IPS-18c (cell line): ENCODE results near the gene FUT7.

Source experiments
- H3K4me3 ChIP-seq: 2 replicates; pipeline ENCODE4 v1.7.0; 2013; ENCODE audit warnings: low read depth, mild to moderate bottlenecking, low read length, moderate library complexity; ENCODE audit not compliant: insufficient read depth
- H3K9me3 ChIP-seq: one replicate; pipeline ENCODE4 v1.6.1; 2013; ENCODE audit warnings: mild to moderate bottlenecking, low read length, moderate library complexity; ENCODE audit not compliant: control insufficient read depth, insufficient read depth

Gene FUT7, protein sequence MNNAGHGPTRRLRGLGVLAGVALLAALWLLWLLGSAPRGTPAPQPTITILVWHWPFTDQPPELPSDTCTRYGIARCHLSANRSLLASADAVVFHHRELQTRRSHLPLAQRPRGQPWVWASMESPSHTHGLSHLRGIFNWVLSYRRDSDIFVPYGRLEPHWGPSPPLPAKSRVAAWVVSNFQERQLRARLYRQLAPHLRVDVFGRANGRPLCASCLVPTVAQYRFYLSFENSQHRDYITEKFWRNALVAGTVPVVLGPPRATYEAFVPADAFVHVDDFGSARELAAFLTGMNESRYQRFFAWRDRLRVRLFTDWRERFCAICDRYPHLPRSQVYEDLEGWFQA

DNA sequence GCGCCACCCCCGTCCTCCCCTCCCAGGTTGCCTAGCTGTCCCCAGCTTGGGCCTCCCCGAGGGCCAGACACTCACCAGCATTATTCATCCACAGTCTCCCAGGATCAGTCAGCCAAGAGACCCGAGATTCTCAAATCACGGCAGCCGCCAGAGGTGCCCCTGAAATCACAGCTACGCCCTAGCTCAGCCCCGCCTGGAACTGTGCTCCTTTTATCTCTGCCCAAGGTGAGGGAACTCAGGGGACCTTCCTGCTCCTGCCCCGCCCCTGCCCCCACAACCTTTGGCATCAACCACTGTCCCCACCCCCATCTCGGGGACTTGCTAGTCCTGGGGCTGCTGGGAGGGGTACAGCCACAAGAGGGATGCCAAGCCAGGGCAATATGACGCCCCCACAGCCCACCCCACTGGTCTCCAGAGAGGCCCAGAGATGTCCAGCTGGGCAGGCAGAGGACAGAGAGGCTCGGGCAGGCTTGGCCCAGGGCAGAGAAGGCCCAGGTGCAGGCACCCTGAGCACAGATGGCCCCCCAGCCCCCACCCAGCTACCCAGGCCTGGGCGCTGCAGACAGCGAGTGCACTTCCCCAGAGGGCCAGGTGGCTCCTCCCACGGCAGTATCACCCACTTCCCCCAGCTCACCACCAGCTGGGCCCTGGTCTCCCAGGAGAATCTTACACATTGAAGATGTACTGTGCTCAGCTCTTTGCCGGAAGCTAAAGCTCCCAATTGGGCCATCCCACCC, at the start of gene FUT7:
Gene FUT7 (minus strand): TSS at position 185 of the 737 bp plus-strand sequence. CDS start 97 bp downstream, at position 88.
- no peaks in the 10 kb centered on the region for H3K9me3 ChIP-seq
- H3K4me3 ChIP-seq: no peak within 1 kb of the TSS

DNA sequence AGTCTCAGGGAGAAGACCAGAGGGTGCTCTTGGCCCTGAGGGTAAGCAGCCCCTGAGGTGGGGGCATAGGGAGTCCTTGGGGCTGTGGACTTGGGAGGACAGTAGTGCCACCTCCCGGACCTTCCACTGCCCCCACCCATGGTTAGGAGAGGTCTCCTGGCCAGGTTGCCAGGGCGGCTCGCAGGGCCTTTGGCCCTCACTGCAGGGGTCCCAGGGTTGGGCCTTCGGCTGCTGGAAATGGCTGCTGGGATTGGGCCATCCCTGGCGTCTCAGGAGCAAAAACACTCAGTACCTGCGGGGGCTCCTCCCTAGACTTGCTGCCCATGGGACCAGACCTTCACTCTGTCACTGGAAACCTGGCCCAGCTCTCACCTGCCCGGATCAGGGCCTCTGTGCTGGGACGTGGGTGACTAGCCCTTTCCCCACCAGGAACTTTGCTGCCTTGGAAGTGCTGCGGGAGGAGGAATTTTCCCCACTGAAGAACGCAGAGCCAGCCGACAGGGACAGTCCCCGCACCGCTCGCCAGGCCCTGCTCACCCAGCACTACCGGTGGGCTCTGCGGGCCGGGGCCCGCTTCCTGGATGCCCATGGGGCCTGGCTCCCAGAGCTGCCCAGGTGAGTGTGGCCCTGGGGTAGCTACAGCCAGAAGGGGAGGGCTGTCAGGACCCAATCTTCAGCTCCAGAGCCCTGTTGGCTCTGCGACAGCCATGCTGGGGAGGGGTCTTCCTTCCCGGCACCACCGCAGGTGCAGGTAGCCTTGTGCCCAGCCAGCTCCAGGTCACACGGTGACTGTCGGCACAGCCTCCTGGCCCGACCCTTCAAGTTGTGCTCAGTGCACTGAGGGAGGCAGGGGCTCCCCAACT, 48.6 kb upstream of the FUT7 start:
- H3K9me3 ChIP-seq: no peaks in the 10 kb centered on the region
- H3K4me3 ChIP-seq: no peak overlapping the region

DNA sequence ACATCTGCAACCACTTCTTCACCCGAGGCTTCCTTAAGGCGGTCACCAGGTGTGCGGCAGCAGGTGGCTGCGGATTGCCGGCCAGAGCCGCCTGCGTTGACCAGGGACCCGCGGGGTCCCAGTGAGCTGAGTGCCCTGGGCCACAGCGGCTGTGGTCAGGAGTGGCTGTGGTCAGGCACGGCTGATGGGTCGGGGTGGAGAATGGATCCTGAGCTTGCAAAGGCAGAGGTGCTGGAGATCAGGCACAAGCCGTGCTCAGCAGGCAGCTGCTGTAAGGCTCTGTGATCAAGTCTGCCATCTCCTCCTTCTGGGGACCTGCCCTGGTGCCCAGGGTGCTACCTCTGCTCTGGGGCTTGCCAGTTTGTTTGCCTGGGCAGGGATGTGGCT, 47.5 kb upstream of the FUT7 start:
- H3K4me3 ChIP-seq: no peak overlapping the region
- H3K9me3 ChIP-seq: no peaks in the 10 kb centered on the region

DNA sequence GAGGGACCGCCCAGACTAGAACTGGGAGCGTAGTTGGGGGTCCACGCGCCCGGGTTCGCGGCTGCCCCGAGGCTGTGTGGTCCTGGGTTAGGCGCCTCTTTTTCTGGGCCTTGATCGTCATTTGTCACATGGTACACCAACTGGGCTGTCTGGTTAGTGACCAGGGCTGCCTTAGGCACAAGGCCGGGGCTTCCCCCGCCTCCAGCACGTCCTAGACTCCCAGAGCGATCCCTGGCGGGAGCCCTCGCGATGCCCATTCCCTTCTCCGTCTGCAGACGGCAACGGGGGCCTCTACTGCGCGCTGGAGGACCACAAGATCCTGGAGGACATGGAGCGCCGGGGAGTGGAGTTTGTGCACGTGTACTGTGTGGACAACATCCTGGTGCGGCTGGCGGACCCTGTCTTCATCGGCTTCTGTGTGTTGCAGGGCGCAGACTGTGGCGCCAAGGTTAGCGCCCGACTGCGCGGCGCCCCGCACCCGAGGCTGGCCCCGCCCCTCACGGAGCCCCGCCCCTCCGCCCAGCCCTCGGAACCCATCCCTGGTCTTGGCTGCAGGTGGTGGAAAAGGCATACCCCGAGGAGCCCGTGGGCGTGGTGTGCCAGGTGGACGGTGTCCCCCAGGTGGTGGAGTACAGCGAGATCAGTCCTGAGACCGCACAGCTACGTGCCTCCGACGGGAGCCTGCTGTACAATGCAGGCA, 47.0 kb upstream of the FUT7 start:
- Histone ChIP-seq H3K9me3 (no peaks in the 10 kb centered on the region), H3K4me3 (peak overlapping the region; percentile 52)

DNA sequence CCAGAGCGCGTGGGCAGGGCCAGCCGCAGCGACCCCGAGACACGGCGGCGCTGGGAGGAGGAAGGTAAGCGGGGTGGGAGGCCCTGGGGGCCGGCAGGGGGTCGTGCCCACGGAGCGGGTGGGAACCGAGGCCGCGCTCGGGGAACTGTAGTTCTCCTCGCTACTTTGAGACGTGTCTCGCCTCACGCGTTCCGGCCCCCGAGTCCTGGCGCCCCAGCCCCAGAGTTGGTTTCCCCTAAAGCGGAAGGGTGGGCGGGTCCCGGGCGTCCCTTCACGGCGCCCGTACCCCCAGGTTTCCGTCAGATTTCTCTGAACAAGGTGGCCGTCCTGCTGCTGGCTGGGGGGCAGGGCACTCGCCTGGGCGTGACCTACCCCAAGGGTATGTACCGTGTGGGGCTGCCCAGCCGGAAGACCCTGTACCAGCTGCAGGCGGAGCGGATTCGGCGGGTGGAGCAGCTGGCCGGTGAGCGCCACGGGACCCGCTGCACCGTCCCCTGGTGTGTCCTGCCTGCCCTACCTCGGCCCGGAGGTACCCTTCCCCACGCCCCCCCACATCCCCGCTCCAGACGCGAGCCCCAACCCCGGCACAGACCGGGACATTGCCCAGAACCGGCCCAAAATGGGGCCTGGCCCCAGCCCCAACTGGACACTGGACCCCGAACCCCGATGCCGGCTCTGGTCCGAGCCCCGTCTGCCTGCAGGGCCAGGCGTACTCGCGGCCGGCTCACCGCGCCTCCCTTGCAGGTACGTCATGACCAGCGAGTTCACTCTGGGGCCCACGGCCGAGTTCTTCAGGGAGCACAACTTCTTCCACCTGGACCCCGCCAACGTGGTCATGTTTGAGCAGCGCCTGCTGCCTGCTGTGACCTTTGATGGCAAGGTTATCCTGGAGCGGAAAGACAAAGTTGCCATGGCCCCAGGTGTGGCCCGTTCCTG, 46.1 kb upstream of the FUT7 start:
- Histone ChIP-seq H3K9me3 (no peaks in the 10 kb centered on the region), H3K4me3 (peak overlapping the region; percentile 52)

DNA sequence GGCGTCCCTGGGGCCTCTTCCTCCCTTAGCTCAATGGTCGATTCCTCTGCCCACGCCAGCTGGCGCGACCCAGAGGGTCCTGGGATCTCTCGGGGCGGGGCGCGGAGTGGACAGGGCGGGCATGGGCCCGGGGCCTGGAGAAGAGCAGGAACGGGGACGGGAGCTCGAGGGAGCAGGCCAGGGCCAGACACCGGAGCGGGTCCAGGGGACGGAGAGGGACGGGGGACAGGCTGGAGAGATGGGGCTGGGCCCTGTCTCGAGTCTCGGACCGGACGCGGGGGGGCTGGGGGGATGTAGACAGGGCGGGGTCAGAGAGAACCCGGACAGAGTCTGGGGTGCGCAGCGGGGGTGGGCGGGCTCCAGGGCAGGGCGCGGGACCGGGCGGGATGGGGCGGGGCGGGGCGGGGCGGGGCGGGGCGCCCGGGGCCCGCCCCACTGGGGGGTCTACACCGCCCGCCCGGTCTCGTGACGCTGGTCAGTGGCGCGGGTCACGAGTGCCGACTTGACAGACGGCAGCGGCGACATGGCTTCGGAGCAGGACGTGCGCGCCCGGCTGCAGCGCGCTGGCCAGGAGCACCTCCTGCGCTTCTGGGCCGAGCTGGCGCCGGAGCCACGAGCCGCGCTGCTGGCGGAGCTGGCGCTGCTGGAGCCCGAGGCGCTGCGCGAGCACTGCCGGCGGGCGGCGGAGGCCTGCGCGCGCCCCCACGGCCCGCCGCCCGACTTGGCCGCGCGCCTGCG, 45.3 kb upstream of the FUT7 start, which contains the start of gene UAP1L1:
Gene UAP1L1 (plus strand): TSS at position 508 of the 738 bp plus-strand sequence. CDS start 16 bp downstream, at position 524.
- peak within 1 kb of the TSS; percentile 52 for H3K4me3 ChIP-seq
- H3K9me3 ChIP-seq: no peaks in the 10 kb centered on the region

DNA sequence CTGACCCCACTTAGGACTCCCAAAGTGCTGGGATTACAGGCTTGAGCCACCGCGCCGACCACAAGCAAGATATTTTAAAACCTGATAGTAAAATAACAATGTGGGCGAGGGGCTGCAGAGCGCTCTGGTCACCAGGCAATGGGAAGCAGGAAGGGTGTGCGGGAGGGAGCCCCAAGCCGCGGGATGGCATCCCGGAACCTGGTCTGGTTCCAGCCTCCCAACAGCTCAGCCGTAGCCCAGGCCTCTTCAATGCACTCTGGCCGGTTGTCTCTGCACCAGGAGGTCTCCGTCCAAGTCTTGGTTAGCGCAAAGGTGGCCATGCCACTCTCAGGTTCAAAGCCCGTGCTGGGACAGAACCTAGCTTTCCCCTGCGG, 44.7 kb upstream of the FUT7 start:
- H3K4me3 ChIP-seq: peak overlapping the region; percentile 36; the same call in 1 of the 2 replicates
- H3K9me3 ChIP-seq: no peaks in the 10 kb centered on the region

DNA sequence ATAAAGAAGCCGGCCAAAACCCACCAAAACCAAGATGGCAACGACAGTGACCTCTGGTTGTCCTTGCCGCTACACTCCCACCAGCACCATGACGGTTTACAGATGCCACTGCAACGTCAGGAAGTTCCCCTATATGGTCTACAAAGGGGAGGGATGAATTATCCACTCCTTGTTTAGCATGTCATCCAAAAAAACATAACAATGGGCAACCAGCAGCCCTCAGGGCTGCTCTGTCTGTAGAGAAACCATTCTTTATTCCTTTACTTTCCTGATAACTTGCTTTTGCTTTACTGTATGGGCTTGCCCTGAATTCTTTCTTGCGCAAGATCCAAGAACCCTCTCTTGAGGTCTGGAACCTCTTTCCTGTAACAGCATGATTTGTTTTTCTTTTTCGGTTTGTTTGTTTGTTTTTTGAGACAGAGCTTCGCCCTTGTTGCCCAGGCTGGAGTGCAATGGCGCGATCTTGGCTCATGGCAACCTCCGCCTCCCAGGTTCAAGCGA, 43.4 kb upstream of the FUT7 start:
- no peak overlapping the region for H3K4me3 ChIP-seq

DNA sequence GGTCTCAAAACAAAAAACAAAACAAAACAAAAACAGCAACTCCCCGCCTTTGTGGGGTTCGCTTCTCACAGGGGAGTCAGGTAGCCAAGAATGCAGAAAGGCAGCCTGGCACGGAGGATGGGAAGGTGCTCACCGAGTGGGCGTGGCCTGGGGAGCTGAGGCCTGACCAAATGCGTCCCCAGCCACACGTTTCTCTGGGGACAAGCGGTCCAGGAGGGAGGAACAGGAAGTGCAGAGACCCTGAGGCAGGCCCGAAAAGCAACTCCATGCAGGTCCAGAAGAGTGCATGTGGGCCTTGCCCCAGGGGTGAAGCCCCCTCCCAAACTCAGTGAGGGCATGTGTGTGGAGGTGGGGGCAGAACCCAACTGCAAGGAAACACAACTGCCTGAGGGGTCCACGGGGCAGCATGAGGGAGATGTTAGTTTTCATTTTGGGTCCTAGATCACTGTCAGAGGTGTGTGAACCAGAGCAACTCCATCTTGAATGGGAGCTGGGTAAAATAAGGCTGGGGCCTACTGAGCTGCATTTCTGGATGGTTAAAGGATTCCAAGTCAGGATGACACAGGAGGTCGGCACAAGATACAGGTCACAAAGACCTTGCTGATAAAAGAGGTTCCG, 42.9 kb upstream of the FUT7 start:
- H3K9me3 ChIP-seq: no peaks in the 10 kb centered on the region
- no peak overlapping the region for H3K4me3 ChIP-seq

More for the DNA sequence above, 43.4 kb upstream of the FUT7 start:
- no peaks in the 10 kb centered on the region for H3K9me3 ChIP-seq

DNA sequence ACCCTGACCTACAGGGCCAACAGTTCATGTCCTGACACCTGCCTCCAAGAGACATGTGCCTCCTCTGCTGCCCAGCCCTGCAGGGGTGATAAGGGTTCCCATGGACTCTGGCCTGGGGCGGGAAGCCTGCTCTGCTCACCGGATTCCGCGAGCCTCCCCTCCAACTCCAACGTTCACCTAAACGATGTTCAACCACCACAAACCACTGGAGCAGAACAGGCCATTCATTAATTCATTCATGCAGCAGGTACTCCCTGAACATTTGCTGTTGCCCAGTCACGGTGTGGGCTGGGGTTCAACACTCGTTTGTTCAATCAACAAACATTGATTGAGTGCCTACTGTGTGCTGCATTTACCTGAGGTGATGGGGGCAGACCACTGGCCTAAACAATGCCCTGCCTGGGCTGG, 42.1 kb upstream of the FUT7 start:
- Histone ChIP-seq H3K9me3 (no peaks in the 10 kb centered on the region), H3K4me3 (no peak overlapping the region)

DNA sequence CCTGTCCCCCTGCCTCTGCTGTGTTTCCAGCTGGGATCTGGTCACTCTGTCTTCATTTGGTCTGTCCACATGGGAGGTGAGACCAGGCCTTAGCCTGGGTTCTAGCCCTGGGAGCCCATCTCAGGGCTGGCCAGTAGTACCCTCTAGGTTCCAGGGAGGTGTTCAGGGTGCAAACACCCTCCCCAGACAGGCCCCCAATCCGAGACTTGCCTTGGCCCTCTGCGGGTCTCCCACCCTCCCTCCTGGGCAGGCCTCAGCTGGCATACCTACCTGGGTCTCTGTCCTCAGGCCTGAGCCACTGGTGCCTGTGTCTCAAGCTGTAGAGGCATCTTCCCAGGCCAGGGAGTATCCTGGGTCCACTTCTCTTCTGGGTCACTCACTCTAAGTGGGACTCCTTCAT, 39.4 kb upstream of the FUT7 start:
- Histone ChIP-seq H3K4me3 (peak overlapping the region; percentile 63), H3K9me3 (no peaks in the 10 kb centered on the region)

DNA sequence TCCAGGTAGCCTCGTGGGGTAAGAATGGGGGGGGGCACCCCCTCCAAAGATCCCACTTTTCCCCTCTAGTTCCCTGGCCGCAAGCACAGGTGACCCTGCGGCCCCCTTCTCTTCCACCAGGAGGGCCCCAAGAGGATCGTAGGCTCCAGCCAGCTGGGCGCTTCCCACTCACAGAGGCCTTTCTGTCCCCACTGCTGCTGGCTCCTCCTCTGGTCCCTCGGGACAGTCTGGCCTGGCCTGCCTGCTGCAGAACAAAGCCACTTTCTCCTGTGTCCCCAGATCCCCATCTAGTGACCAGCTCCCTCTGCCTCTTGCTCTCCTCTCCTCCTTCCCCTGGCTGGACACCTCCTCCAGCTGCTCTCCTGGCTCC, 39.0 kb upstream of the FUT7 start:
- Histone ChIP-seq H3K9me3 (no peaks in the 10 kb centered on the region), H3K4me3 (peak overlapping the region; percentile 63)

DNA sequence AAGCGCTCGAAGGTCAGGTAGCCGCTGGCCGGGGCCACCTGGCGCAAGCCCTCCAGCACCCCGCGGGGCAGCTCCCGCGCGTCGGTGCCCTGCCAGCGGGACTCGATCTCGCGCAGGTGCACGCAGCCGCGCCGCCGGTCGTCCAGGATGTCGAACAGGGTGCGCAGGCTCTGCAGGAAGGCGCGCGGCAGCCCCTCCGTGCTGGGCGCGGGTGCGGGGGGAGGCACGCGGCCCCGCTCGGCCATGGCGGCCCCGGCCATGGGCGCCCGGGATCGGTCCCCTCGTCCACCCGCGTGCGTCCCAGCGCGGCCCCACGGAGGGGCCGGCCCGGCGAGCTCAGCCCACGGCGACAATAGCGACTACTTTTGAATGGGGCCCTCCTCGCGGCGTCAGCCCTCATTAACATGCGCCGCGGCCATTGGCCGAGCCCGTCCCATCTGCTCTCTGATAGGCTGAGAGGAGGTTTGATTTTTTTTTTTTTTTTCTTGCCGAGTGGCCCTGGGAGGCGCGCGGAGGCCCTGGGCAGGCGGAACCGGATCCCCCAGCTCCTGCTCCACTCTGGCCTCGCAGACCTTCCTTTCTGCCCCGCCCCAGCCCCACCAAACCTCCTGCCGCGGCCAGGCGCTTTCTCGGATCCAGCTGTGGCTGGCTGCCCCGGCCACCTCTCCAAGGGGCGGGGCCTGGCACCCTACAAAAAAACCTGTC, 38.5 kb upstream of the FUT7 start, which contains the start of gene SAPCD2:
Gene SAPCD2 (minus strand): TSS at position 357 of the 705 bp plus-strand sequence. CDS start 97 bp downstream, at position 260.
- H3K9me3 ChIP-seq: no peaks in the 10 kb centered on the region
- H3K4me3 ChIP-seq: peak within 1 kb of the TSS; percentile 63

DNA sequence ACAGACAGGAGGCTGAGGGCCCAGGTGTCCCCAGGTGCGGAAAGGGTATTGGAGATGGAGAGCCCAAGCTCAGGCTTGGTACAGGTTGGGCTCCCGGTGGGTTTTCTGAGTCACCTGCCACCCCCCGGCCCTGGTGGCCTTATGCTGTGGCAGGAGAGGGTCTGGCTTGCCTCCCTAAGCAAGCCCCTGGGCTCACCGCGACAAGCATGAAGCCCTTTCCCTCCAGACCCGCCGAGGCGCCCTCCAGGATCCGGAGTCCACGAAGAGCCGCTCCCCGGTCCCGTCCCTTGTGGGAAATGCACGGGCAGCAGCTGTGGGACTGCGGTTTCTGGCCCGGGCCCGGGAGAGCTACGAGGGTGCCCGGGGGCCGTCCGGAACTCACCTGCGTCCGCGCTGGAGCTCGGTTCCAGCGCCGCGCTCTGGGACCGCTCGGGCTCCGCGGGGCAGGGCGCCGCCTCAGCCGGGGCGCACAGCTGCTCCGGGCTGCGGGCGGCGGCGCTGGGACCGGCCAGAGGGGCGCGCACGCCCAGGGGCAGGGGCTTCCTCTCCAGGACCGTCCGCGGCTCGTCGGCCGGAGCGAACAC, 37.7 kb upstream of the FUT7 start:
- H3K9me3 ChIP-seq: no peaks in the 10 kb centered on the region

More for the DNA sequence above, 37.7 kb upstream of the FUT7 start:
- H3K4me3 ChIP-seq: peak overlapping the region; percentile 63
